Measurements from ENCODE around the gene ACAN. TPM values are rescaled to one million over a fixed set of nuclear protein-coding genes. Genes with fewer than 3 reads are reported as not detected.

ACAN gene
- total and polyA plus RNA-seq, 2 donors (not counting 3 experiments of a cell fraction or from before 2014, with no cell fraction given), result not detected

- BruUV-seq (replicated peaks), result no TSS peak
- H3K36me3 ChIP-seq (ENCODE audit: control insufficient read depth in 2 of 2, extremely low read depth in 1 of 2, insufficient read depth in 2 of 2, low read length in 2 of 2), result no peaks in the 10 kb centered on the region
- dilution Hi-C loops (cut with MboI; ENCODE audit: extremely low pct_ligation_motif_present, low sequenced_read_pairs), result no loop called here
- no peak overlapping the region for H2AFZ ChIP-seq (ENCODE audit: low read depth, low read length)
- H3K27ac ChIP-seq (ENCODE audit: insufficient read depth, low read depth, low read length), result no peak overlapping the region
- H3K4me2 ChIP-seq (ENCODE audit: insufficient read depth, low read length), result no peak overlapping the region
- no peaks in the 10 kb centered on the region for H4K20me1 ChIP-seq (replicated peaks; ENCODE audit: control insufficient read depth, extremely low read depth, insufficient read depth, low read length)
- no peaks in the 10 kb centered on the region for H3K27me3 ChIP-seq (ENCODE audit: control insufficient read depth in 2 of 2, insufficient read depth in 2 of 2, low read length in 2 of 2)
- H3K9me3 ChIP-seq (replicated peaks; ENCODE audit: control insufficient read depth, insufficient read depth, low read length), result no peaks in the 10 kb centered on the region
- no peak overlapping the region for H3K9ac ChIP-seq (replicated peaks; ENCODE audit: extremely low read depth, insufficient read depth, low read length)
- no peak overlapping the region for H3K4me3 ChIP-seq (replicated peaks in 1 of 3; ENCODE audit: insufficient read depth in 1 of 3, low read depth in 1 of 3, low read length in 3 of 3)
- TF ChIP-seq MAX (IDR thresholded peaks at IDR 0.05; ENCODE audit: insufficient read depth, insufficient read length), result no peak
- TF ChIP-seq FOS (IDR thresholded peaks at IDR 0.05; ENCODE audit: borderline replicate concordance, insufficient read depth, low read length), result no peak
- no peak for TF ChIP-seq POLR2AphosphoS5 (IDR thresholded peaks at IDR 0.05; ENCODE audit: insufficient read depth, low read depth, low read length)
- TF ChIP-seq EZH2 (IDR thresholded peaks at IDR 0.05; ENCODE audit: borderline replicate concordance, low read depth, low read length, severe bottlenecking), result no peak
- no peak for TF ChIP-seq JUN (IDR thresholded peaks at IDR 0.05; ENCODE audit: borderline replicate concordance, insufficient read depth, insufficient read length, low read depth)
- no peak for TF ChIP-seq POLR2A (IDR thresholded peaks at IDR 0.05; ENCODE audit: low read depth, low read length)
- no peak for TF ChIP-seq CTCF (IDR thresholded peaks at IDR 0.05; ENCODE audit: extremely low read depth in 1 of 2, insufficient read depth in 1 of 2, low read depth in 1 of 2, low read length in 2 of 2)
- no peak for TF ChIP-seq MYC (IDR thresholded peaks at IDR 0.05; ENCODE audit: low read depth, low read length)
- TF ChIP-seq GATA2 (IDR thresholded peaks at IDR 0.05; ENCODE audit: insufficient read depth, insufficient read length, low read depth, low read length), result no peak
- ChIA-PET POLR2A (no interaction called here), CTCF (no interaction called here)
- H3K9me1 ChIP-seq (replicated peaks; ENCODE audit: control insufficient read depth, extremely low read depth, insufficient read depth, low read length), result no peaks in the 10 kb centered on the region
- no peak for DNase-seq (ENCODE audit: low read depth, low spot score)
- no peaks in the 10 kb centered on the region for H3K4me1 ChIP-seq (ENCODE audit: control insufficient read depth, extremely low read depth, insufficient read depth, low read length)
- intact Hi-C loops (cut with micrococcal nuclease), result no loop called here
- FAIRE-seq, result no peak
- no peaks in the 10 kb centered on the region for H3K79me2 ChIP-seq (ENCODE audit: control insufficient read depth, insufficient read depth, low read length)
Observed at GRCh38 chr15:88818920-88819319, 15.7 kb downstream of the ACAN start.
